HUES64 (cell line): Measurements from ENCODE around the gene DPP6.

ENCODE experiments used
- H3K27ac ChIP-seq: 2 replicates; pipeline ENCODE4 v1.7.0; 2013; ENCODE audit warnings: low read depth, low read length, inconsistent platforms
- H3K27me3 ChIP-seq: 2 replicates; pipeline ENCODE4 v1.6.1; 2013; ENCODE audit warnings: mild to moderate bottlenecking, low read length; ENCODE audit not compliant: insufficient read depth
- H3K36me3 ChIP-seq: 2 replicates; pipeline ENCODE4 v1.6.1; 2013; ENCODE audit warnings: mild to moderate bottlenecking, low read length; ENCODE audit not compliant: insufficient read depth
- H3K4me1 ChIP-seq: 2 replicates; pipeline ENCODE4 v1.6.1; 2013; ENCODE audit warnings: mild to moderate bottlenecking, low read length, moderate library complexity; ENCODE audit not compliant: insufficient read depth
- H3K4me3 ChIP-seq: 2 replicates; pipeline ENCODE4 v1.5.1; 2013; ENCODE audit warnings: mild to moderate bottlenecking, low read length, moderate library complexity
- H3K9ac ChIP-seq: 2 replicates; pipeline ENCODE4 v1.6.1; 2013; ENCODE audit warnings: mild to moderate bottlenecking, low read depth, low read length
- H3K9me3 ChIP-seq: 2 replicates; pipeline ENCODE4 v1.6.1; 2013; ENCODE audit warnings: low read depth, low read length; ENCODE audit not compliant: insufficient read depth
- WGBS: fragments of 150-250, 120-280 bp; methylation state at CpG from one replicate; pipeline ENCODE4 v1.1.7; 2013; ENCODE audit warnings: missing lambda C conversion rate; 5-methylcytosine and 5-hydroxymethylcytosine counted together

The DPP6 gene

GRCh38 chr7:154388412-154388811 lies 336.2 kb downstream of the DPP6 start:
- no peak overlapping the region for H3K9ac ChIP-seq
- H3K4me1 ChIP-seq: no peaks in the 10 kb centered on the region
- no peaks in the 10 kb centered on the region for H3K9me3 ChIP-seq
- no peak overlapping the region for H3K4me3 ChIP-seq
- H3K36me3 ChIP-seq: no peaks in the 10 kb centered on the region
- H3K27me3 ChIP-seq: no peaks in the 10 kb centered on the region
- no peak overlapping the region for H3K27ac ChIP-seq
- 92% methylated on average over 4 of the region's 4 CpGs for WGBS

GRCh38 chr7:154388999-154389398 lies 336.8 kb downstream of the DPP6 start:
- no peaks in the 10 kb centered on the region for H3K27me3 ChIP-seq
- H3K4me1 ChIP-seq: no peaks in the 10 kb centered on the region
- H3K9ac ChIP-seq: no peak overlapping the region
- H3K4me3 ChIP-seq: no peak overlapping the region
- H3K9me3 ChIP-seq: no peaks in the 10 kb centered on the region
- WGBS: 93% methylated on average over 10 of the region's 10 CpGs
- no peaks in the 10 kb centered on the region for H3K36me3 ChIP-seq
- no peak overlapping the region for H3K27ac ChIP-seq

- Histone ChIP-seq H3K36me3 (no peaks in the 10 kb centered on the region), H3K4me3 (no peak overlapping the region), H3K9me3 (no peaks in the 10 kb centered on the region), H3K27ac (no peak overlapping the region), H3K27me3 (no peaks in the 10 kb centered on the region), H3K4me1 (no peaks in the 10 kb centered on the region), H3K9ac (no peak overlapping the region)
- 97% methylated on average over 17 of the region's 17 CpGs for WGBS
Observed at GRCh38 chr7:154390961-154391360, 338.8 kb downstream of the DPP6 start.

- Histone ChIP-seq H3K4me1 (no peaks in the 10 kb centered on the region), H3K36me3 (no peaks in the 10 kb centered on the region), H3K9ac (no peak overlapping the region), H3K27ac (no peak overlapping the region), H3K9me3 (no peaks in the 10 kb centered on the region), H3K27me3 (no peaks in the 10 kb centered on the region), H3K4me3 (no peak overlapping the region)
- 100% methylated on average over 1 of the region's 2 CpGs for WGBS
Observed at GRCh38 chr7:154394804-154395203, 342.6 kb downstream of the DPP6 start.

- Histone ChIP-seq H3K27me3 (no peaks in the 10 kb centered on the region), H3K9me3 (no peaks in the 10 kb centered on the region), H3K27ac (no peak overlapping the region), H3K9ac (no peak overlapping the region), H3K4me3 (no peak overlapping the region), H3K36me3 (no peaks in the 10 kb centered on the region), H3K4me1 (0 out of 2 replicates have a peak, but pooled peaks cover 2% of the 10 kb centered on the region)
- 87% methylated on average over 8 of the region's 8 CpGs for WGBS
Observed at GRCh38 chr7:154406312-154406711, 354.1 kb downstream of the DPP6 start.

- 57% methylated on average over 5 of the region's 5 CpGs for WGBS
- Histone ChIP-seq H3K9me3 (no peaks in the 10 kb centered on the region), H3K27ac (no peak overlapping the region), H3K27me3 (no peaks in the 10 kb centered on the region), H3K4me1 (0 out of 2 replicates have a peak, but pooled peaks cover 2% of the 10 kb centered on the region), H3K4me3 (no peak overlapping the region), H3K36me3 (no peaks in the 10 kb centered on the region), H3K9ac (no peak overlapping the region)
Observed at GRCh38 chr7:154409703-154410311, 357.6 kb downstream of the DPP6 start.

- H3K27ac ChIP-seq: no peak overlapping the region
- no peaks in the 10 kb centered on the region for H3K9me3 ChIP-seq
- 73% methylated on average over 2 of the region's 2 CpGs for WGBS
- H3K4me1 ChIP-seq: peaks cover 5% of the 10 kb centered on the region
- no peak overlapping the region for H3K9ac ChIP-seq
- H3K27me3 ChIP-seq: no peaks in the 10 kb centered on the region
- no peak overlapping the region for H3K4me3 ChIP-seq
- H3K36me3 ChIP-seq: no peaks in the 10 kb centered on the region
Observed at GRCh38 chr7:154412105-154412504, 359.9 kb downstream of the DPP6 start.

GRCh38 chr7:154415709-154416399 lies 363.7 kb downstream of the DPP6 start:
- H3K4me1 ChIP-seq: peaks cover 5% of the 10 kb centered on the region
- 93% methylated on average over 6 of the region's 6 CpGs for WGBS
- no peaks in the 10 kb centered on the region for H3K9me3 ChIP-seq
- H3K27me3 ChIP-seq: no peaks in the 10 kb centered on the region
- no peak overlapping the region for H3K4me3 ChIP-seq
- H3K27ac ChIP-seq: no peak overlapping the region
- H3K36me3 ChIP-seq: no peaks in the 10 kb centered on the region
- no peak overlapping the region for H3K9ac ChIP-seq

- H3K9me3 ChIP-seq: no peaks in the 10 kb centered on the region
- no peaks in the 10 kb centered on the region for H3K36me3 ChIP-seq
- H3K27me3 ChIP-seq: no peaks in the 10 kb centered on the region
- H3K9ac ChIP-seq: no peak overlapping the region
- no peak overlapping the region for H3K4me3 ChIP-seq
- 51% methylated on average over 5 of the region's 6 CpGs for WGBS
- H3K27ac ChIP-seq: no peak overlapping the region
- H3K4me1 ChIP-seq: peaks cover 5% of the 10 kb centered on the region
Observed at GRCh38 chr7:154416714-154417113, 364.5 kb downstream of the DPP6 start.

- Histone ChIP-seq H3K9ac (no peak overlapping the region), H3K4me3 (no peak overlapping the region), H3K27me3 (no peaks in the 10 kb centered on the region), H3K4me1 (peaks cover 11% of the 10 kb centered on the region), H3K36me3 (no peaks in the 10 kb centered on the region), H3K27ac (no peak overlapping the region), H3K9me3 (no peaks in the 10 kb centered on the region)
- WGBS: 93% methylated on average over 10 of the region's 10 CpGs
Observed at GRCh38 chr7:154419344-154419743, 367.1 kb downstream of the DPP6 start.

- Histone ChIP-seq H3K4me1 (peaks cover 14% of the 10 kb centered on the region; the same call in 1 of the 2 replicates), H3K36me3 (no peaks in the 10 kb centered on the region), H3K27ac (no peak overlapping the region), H3K9ac (no peak overlapping the region), H3K4me3 (no peak overlapping the region), H3K27me3 (no peaks in the 10 kb centered on the region), H3K9me3 (no peaks in the 10 kb centered on the region)
- 79% methylated on average over 4 of the region's 4 CpGs for WGBS
Observed at GRCh38 chr7:154423231-154423630, 371.0 kb downstream of the DPP6 start.
